Thyroid gland (tissue), 4 donors: ENCODE results near the gene CFHR4. TPM values are rescaled to one million over a fixed set of nuclear protein-coding genes. Genes with fewer than 3 reads are reported as not detected.
"Not testable (repeated sequence)": the region's sequence is repeated elsewhere in the genome, so short reads cannot be mapped to it uniquely, and the experiment has no call there.

Source experiments
- DNase-seq, 2 donors: peaks; one replicate each; pipeline ENCODE4 v3.0.0-alpha.2; 2019
- H3K27ac ChIP-seq, 3 donors: fragments of 200-600 bp; sonication (generic); 1 replicate in 2 of 3; 2 replicates in 1 of 3; pipeline ENCODE4 v1.5.1; 2016 to 2019; ENCODE audit warnings: mild to moderate bottlenecking in 1 of 3, moderate library complexity in 1 of 3
- H3K27me3 ChIP-seq: fragments of 200-600 bp; sonication (generic); one replicate; pipeline ENCODE4 v1.5.1; 2019
- H3K36me3 ChIP-seq, 2 donors: fragments of 200-600 bp; sonication (generic); one replicate each; pipeline ENCODE4 v1.5.1; 2016 to 2019
- H3K4me1 ChIP-seq, 2 donors: fragments of 200-600 bp; sonication (generic); one replicate each; pipeline ENCODE4 v1.5.1; 2017 to 2019
- H3K4me3 ChIP-seq, 3 donors: fragments of 200-600 bp; sonication (generic); replicated peaks in 1 of 3; 1 replicate in 2 of 3; 2 replicates in 1 of 3; pipeline ENCODE4 v1.5.1; 2016; ENCODE audit warnings: mild to moderate bottlenecking in 1 of 3
- H3K9me3 ChIP-seq: fragments of 200-600 bp; sonication (generic); one replicate; pipeline ENCODE4 v1.5.1; 2017
- POLR2A ChIP-seq, 2 donors: fragments of 450-650 bp; IDR thresholded peaks; one replicate each; pipeline ENCODE4 v1.6.1; 2017; ENCODE audit warnings: antibody characterized with exemption in 2 of 2, mild to moderate bottlenecking in 2 of 2, moderate library complexity in 1 of 2
- WGBS, 2 donors: methylation state at CpG; one replicate each; pipeline ENCODE4 v1.1.5; 2017; 5-methylcytosine and 5-hydroxymethylcytosine counted together
- intact Hi-C: fragments of 100-400 bp; cut with DNase I; formaldehyde crosslinking; loops from one replicate; pipeline ENCODE4 v1.15.1; 2023
- total RNA-seq, 4 donors: library from RNA; depleted of rRNA; stranded (reverse); fragments of >200 nt; gene quantifications; one replicate each; pipeline ENCODE4 v1.2.3, GENCODE V29; 2016
- TF ChIP-seq, protein P1 (sequence below), 6 experiments: fragments of 200-600 bp in 3 of 6; fragments of 450-650 bp in 3 of 6; sonication (generic) in 3 of 6; IDR thresholded peaks; one replicate each; pipeline ENCODE4 v1.5.1; 2016 to 2019; ENCODE audit warnings: antibody characterized with exemption in 6 of 6, mild to moderate bottlenecking in 2 of 6, inconsistent platforms in 1 of 6, moderate library complexity in 1 of 6

Gene CFHR4
- total RNA-seq, 4 donors from 2014 or later: not detected

DNA sequence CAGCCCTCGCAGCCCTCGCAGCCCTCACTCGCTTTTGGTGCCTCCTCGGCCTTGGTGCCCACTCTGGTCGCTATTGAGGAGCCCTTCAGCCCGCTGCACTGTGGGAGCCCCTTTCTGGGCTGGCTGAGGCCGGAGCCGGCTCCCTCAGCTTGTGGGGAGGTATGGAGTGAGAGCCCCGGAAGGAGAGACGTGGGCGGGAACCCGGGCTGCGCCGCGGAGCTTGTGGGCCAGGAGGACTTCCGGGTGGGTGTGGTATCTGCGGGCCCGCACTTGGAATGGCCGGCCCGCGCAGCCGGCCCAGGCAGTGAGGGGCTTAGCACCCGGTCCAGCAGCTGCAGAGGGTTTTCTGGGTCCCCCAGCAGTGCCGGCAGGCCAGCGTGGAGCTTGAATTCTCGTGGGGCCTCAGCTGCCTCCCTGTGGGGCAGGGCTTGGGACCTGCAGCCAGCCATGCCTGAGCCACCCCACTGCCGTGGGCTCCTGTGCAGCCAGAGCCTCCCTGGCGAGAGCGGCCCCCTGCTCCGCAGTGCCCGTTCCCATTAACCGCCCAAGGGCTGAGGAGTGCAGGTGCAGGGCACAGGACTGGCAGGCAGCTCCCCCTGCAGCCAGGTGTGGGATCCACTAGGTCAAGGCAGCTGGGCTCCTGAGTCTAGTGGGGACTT is 45.8 kb downstream of the CFHR4 start:
- H3K36me3 ChIP-seq: no peaks in the 10 kb centered on the region
- no peaks in the 10 kb centered on the region for H3K27me3 ChIP-seq
- no peaks in the 10 kb centered on the region for H3K4me1 ChIP-seq
- intact Hi-C loops: no loop called here
- H3K9me3 ChIP-seq: no peaks in the 10 kb centered on the region
- H3K4me3 ChIP-seq: no peak overlapping the region
- DNase-seq: no peak
- 90 to 96% methylated on average over 25 to 26 of the region's 32 CpGs for WGBS, 2 donors
- H3K27ac ChIP-seq: no peak overlapping the region
- no peak for TF ChIP-seq POLR2A (IDR thresholded peaks at IDR 0.05)
- TF ChIP-seq, protein P1, sequence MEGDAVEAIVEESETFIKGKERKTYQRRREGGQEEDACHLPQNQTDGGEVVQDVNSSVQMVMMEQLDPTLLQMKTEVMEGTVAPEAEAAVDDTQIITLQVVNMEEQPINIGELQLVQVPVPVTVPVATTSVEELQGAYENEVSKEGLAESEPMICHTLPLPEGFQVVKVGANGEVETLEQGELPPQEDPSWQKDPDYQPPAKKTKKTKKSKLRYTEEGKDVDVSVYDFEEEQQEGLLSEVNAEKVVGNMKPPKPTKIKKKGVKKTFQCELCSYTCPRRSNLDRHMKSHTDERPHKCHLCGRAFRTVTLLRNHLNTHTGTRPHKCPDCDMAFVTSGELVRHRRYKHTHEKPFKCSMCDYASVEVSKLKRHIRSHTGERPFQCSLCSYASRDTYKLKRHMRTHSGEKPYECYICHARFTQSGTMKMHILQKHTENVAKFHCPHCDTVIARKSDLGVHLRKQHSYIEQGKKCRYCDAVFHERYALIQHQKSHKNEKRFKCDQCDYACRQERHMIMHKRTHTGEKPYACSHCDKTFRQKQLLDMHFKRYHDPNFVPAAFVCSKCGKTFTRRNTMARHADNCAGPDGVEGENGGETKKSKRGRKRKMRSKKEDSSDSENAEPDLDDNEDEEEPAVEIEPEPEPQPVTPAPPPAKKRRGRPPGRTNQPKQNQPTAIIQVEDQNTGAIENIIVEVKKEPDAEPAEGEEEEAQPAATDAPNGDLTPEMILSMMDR (IDR thresholded peaks at IDR 0.05): no peak

DNA sequence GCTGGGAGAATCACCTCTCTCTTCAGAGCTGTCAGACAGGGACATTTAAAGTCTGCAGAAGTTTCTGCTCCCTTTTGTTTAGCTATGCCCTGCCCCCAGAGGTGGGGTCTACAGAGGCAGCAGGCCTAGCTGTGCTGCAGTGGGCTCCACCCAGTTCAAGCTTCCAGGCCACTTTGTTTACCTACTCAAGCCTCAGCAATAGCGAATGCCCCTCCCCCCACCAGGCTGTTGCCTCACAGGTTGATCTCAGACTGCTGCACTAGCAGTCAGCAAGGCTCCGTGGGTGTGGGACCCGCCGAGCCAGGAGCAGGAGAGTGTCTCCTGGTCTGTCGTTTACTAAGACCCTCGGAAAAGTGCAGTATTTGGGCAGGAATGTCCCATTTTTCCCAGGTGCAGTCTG is 53.6 kb downstream of the CFHR4 start:
- H3K4me3 ChIP-seq, DNase-seq, H3K36me3 ChIP-seq, H3K9me3 ChIP-seq, H3K27me3 ChIP-seq, H3K4me1 ChIP-seq, H3K27ac ChIP-seq, intact Hi-C loops: not testable (repeated sequence)
- WGBS, 2 donors: 40 to 79% methylated on average over 1 to 6 of the region's 6 CpGs

DNA sequence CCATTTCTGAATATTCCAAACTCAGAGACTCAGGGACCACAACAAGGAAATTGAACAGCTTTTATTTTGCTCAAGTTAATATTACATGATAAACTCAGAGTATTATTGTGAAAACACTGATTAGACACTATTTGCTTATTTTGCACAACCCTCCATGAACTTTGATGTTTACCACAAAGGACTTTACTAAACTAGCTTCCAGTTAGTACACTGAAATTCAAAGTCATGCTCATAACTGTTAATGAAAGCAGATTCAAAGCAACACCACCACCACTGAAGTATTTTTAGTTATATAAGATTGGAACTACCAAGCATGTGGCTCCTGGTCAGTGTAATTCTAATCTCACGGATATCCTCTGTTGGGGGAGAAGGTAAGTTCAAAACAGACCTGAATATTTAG is 55.7 kb downstream of the CFHR4 start, which contains the start of gene CFHR2:
CFHR2 (plus strand) TSS at position 171 of the 400 bp plus-strand sequence; CDS start at position 314, 143 bp downstream.
- H3K36me3 ChIP-seq, intact Hi-C loops, H3K4me3 ChIP-seq, H3K27me3 ChIP-seq, H3K27ac ChIP-seq, H3K9me3 ChIP-seq, H3K4me1 ChIP-seq, DNase-seq: not testable (repeated sequence)
- WGBS, 2 donors: no CpG with 5 or more reads among the region's 1 CpG

DNA sequence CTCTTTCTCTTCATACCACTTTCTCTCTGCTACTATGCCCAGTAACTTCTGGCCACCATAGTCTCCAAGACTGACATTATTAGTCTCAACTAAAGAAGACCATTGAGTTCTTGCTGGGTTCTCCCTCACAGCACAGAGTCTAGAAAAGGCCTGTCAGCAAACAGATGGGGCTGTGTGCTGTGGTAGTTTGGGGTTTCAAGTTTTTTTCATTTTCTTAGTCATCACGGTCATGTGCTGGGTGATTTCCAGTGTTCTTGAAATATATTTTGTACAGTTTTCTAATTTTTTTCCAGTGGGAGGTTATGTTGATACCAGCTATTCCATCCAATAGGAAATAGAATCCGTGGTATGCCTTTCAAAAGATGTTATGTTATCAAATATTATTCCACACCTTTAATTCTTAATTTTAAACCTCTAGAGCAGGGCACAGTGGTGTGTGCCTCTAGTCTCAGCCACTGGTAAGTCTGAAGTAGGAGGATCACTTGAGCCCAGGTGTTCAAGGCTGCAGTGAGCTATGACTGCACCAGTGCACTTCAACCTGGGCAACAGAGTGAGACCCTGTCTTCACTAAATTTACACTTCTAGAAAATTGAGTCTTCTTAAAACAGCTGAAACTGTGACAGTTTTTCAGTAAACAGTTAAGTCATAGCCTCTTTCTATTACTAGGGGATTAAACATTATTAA is 64.0 kb downstream of the CFHR4 start:
- 79 to 80% methylated on average over 2 of the region's 2 CpGs for WGBS, 2 donors
- intact Hi-C loops: no loop called here
- H3K27ac ChIP-seq: no peak overlapping the region
- DNase-seq: no peak
- no peak overlapping the region for H3K4me3 ChIP-seq
- H3K9me3 ChIP-seq: no peaks in the 10 kb centered on the region
- H3K27me3 ChIP-seq: no peaks in the 10 kb centered on the region
- H3K36me3 ChIP-seq: no peaks in the 10 kb centered on the region
- H3K4me1 ChIP-seq: no peaks in the 10 kb centered on the region
- TF ChIP-seq, protein P1 (IDR thresholded peaks at IDR 0.05): no peak
- no peak for TF ChIP-seq POLR2A (IDR thresholded peaks at IDR 0.05)

DNA sequence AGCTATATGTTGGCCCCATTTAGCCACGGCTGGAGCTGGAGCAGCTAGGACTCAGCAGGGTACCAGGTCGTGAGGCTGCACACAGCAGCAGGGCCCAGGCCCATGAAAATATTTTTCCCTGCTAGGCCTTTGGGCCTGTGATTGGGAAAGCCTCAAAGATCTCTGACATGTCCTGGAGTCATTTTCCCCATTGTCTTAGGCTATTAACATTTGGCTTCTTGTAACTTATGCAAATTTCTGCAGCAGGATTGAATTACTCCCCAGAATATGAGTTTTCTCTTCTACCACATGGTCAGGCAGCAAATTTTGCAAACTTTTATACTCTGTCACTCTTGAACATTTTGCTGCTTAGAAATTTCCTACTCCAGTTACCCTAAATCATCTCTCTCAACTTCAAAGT is 66.9 kb downstream of the CFHR4 start:
- Histone ChIP-seq H3K9me3 (no peaks in the 10 kb centered on the region), H3K36me3 (no peaks in the 10 kb centered on the region), H3K4me3 (no peak overlapping the region), H3K4me1 (no peaks in the 10 kb centered on the region), H3K27ac (no peak overlapping the region), H3K27me3 (no peaks in the 10 kb centered on the region)
- TF ChIP-seq, protein P1 (IDR thresholded peaks at IDR 0.05): no peak
- TF ChIP-seq POLR2A (IDR thresholded peaks at IDR 0.05): no peak
- DNase-seq: no peak
- intact Hi-C loops: no loop called here
- WGBS, 2 donors: 72 to 87% methylated on average over 2 of the region's 2 CpGs

DNA sequence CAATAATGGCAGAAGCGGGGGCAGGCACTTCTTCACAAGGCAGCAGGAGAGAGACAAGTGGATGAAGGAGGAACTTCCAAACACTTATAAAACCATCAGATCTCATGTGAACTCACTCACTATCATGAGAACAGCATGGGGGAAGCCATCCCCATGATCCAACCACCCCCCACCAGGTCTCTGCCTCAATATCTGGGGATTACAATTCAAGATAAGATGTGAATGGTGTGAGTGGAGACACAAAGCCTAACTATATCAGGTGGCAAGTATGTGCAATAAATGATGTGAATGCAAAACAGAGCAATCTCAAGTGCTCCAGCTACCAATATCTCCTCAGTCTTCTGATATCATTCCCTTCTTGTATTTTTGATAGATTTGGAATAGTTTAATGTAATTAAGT is 68.1 kb downstream of the CFHR4 start:
- WGBS, 2 donors: 92 to 96% methylated on average over 1 of the region's 1 CpG
- intact Hi-C loops: no loop called here

More for the DNA sequence above, 68.1 kb downstream of the CFHR4 start:
- H3K9me3 ChIP-seq: no peaks in the 10 kb centered on the region
- H3K36me3 ChIP-seq: no peaks in the 10 kb centered on the region
- H3K27me3 ChIP-seq: no peaks in the 10 kb centered on the region
- H3K27ac ChIP-seq: no peak overlapping the region
- no peaks in the 10 kb centered on the region for H3K4me1 ChIP-seq
- no peak for DNase-seq
- no peak overlapping the region for H3K4me3 ChIP-seq
- TF ChIP-seq POLR2A (IDR thresholded peaks at IDR 0.05): no peak
- TF ChIP-seq, protein P1 (IDR thresholded peaks at IDR 0.05): no peak
